AG20443 (cell line): ENCODE data around the gene CHRNB2.

Experiments
- DNase-seq: peaks from one replicate; pipeline ENCODE4 v3.0.0; 2012; ENCODE audit warnings: low spot score, mixed read lengths

CHRNB2 gene

GRCh38 chr1:154552036-154552435, 15.5 kb upstream of the CHRNB2 start:
- DNase-seq, result no peak

GRCh38 chr1:154553056-154554030, 14.2 kb upstream of the CHRNB2 start:
- DNase-seq, result no peak

- DNase-seq, result peak; percentile 69
Observed at GRCh38 chr1:154556422-154556821, 11.2 kb upstream of the CHRNB2 start.

- DNase-seq, result no peak
Observed at GRCh38 chr1:154557248-154557938, 10.2 kb upstream of the CHRNB2 start.

- DNase-seq, result peak; percentile 46
Observed at GRCh38 chr1:154557939-154558719, 9.4 kb upstream of the CHRNB2 start, which contains the start of gene UBE2Q1. Gene UBE2Q1 (minus strand): TSS chr1:154558662. CDS start chr1:154558553, 109 bp downstream.

GRCh38 chr1:154558720-154559465, 8.7 kb upstream of the CHRNB2 start:
- DNase-seq, result peak; percentile 96

GRCh38 chr1:154559466-154560044, 8.0 kb upstream of the CHRNB2 start:
- peak; percentile 85 for DNase-seq

- no peak for DNase-seq
Observed at GRCh38 chr1:154565876-154566275, 1.7 kb upstream of the CHRNB2 start.

- no peak for DNase-seq
Observed at GRCh38 chr1:154568157-154568815, 708 bp downstream of the CHRNB2 start.

GRCh38 chr1:154571244-154571963, 3.8 kb downstream of the CHRNB2 start:
- DNase-seq, result no peak

- no peak for DNase-seq
Observed at GRCh38 chr1:154571964-154572288, 4.3 kb downstream of the CHRNB2 start.

- DNase-seq, result no peak
Observed at GRCh38 chr1:154572468-154573167, 5.0 kb downstream of the CHRNB2 start.

GRCh38 chr1:154573168-154573510, 5.6 kb downstream of the CHRNB2 start:
- DNase-seq, result no peak

- peak; percentile 35 for DNase-seq
Observed at GRCh38 chr1:154574716-154575115, 7.1 kb downstream of the CHRNB2 start.

- DNase-seq, result no peak
Observed at GRCh38 chr1:154575147-154575927, 7.8 kb downstream of the CHRNB2 start.

GRCh38 chr1:154575951-154576566, 8.5 kb downstream of the CHRNB2 start:
- no peak for DNase-seq

- DNase-seq, result no peak
Observed at GRCh38 chr1:154577346-154578057, 9.9 kb downstream of the CHRNB2 start.

GRCh38 chr1:154578058-154578418, 10.5 kb downstream of the CHRNB2 start:
- DNase-seq, result no peak
